ENCODE measurements around the gene CANX.

- no peak for TF ChIP-seq TAF1 (IDR thresholded peaks at IDR 0.05; ENCODE audit: low read depth, low read length)
- no peak for TF ChIP-seq POLR2A (IDR thresholded peaks at IDR 0.05; ENCODE audit: low read depth, low read length)
- no peak for TF ChIP-seq POLR2AphosphoS5 (IDR thresholded peaks at IDR 0.05; ENCODE audit: low read depth, low read length)
- TF ChIP-seq SPI1 (IDR thresholded peaks at IDR 0.05; ENCODE audit: low read depth, low read length) = no peak
These were observed 35.9 kb downstream of the CANX start for GRCh38 chr5:179734536-179735164.

All from GM12891 (cell line).